PFSK-1 (cell line): ENCODE results near the gene KRTAP12-2.

Source experiments
- FOXP2 ChIP-seq: optimal IDR thresholded peaks from 2 replicates; pipeline ENCODE3; 2011; ENCODE audit warnings: borderline replicate concordance, control low read depth, inconsistent platforms; ENCODE audit not compliant: insufficient read depth; ENCODE audit errors: extremely low read length, extremely low read depth
- POLR2AphosphoS5 ChIP-seq: IDR thresholded peaks from 2 replicates; pipeline ENCODE4 v1.6.1; 2012; ENCODE audit warnings: low read depth, mild to moderate bottlenecking, control low read depth, low read length, moderate library complexity
- REST ChIP-seq, 2 experiments: IDR thresholded peaks; 2 replicates each; pipeline versions ENCODE4 v1.6.1 to v1.8.0; 2011 to 2012; ENCODE audit warnings: low read depth in 2 of 2, low read length in 2 of 2, control low read depth in 1 of 2, inconsistent platforms in 1 of 2, mild to moderate bottlenecking in 1 of 2, moderate library complexity in 1 of 2; ENCODE audit not compliant: insufficient read depth in 1 of 2
- TAF1 ChIP-seq: IDR thresholded peaks from 2 replicates; pipeline ENCODE4 v1.6.1; 2012; ENCODE audit warnings: low read length, control low read depth, borderline replicate concordance; ENCODE audit not compliant: insufficient read depth

GRCh38 chr21:44636209-44637017 is 30.3 kb downstream of the KRTAP12-2 start:
- no peak for TF ChIP-seq FOXP2
- TF ChIP-seq POLR2AphosphoS5: no peak
- no peak for TF ChIP-seq REST (IDR thresholded peaks at IDR 0.05; ENCODE audit: insufficient read depth in 1 of 2, low read depth in 2 of 2, low read length in 2 of 2)
- TF ChIP-seq TAF1: no peak
